ENCODE measurements around the gene RAET1L. TPM values are rescaled to one million over a fixed set of nuclear protein-coding genes. Genes with fewer than 3 reads are reported as not detected.
"Not testable (repeated sequence)": the region's sequence is repeated elsewhere in the genome, so short reads cannot be mapped to it uniquely, and the experiment has no call there.

The RAET1L gene
- total RNA-seq = not detected

- peaks cover 13 to 16% (median 15%) of the 10 kb centered on the region in 4 donors for H3K4me1 ChIP-seq
- no peak within 1 kb of the TSS for H3K27ac ChIP-seq (replicated peaks in 1 of 4)
- H3K9me3 ChIP-seq = no peaks in the 10 kb centered on the region
- WGBS = 1% methylated on average over 24 of the region's 36 CpGs
- intact Hi-C loops (cut with DNase I) = no loop called here
- peak in 1 of 2 donors; percentile 13 for TF ChIP-seq POLR2AphosphoS5 (IDR thresholded peaks at IDR 0.05)
- no peak for TF ChIP-seq EP300 (IDR thresholded peaks at IDR 0.05)
- no peak for TF ChIP-seq POLR2A (IDR thresholded peaks at IDR 0.05; ENCODE audit: low read depth)
- TF ChIP-seq CTCF (IDR thresholded peaks at IDR 0.05) = no peak
- H3K36me3 ChIP-seq = no peaks in the 10 kb centered on the region
- DNase-seq (ENCODE audit: extremely low spot score) = no peak
- H3K4me3 ChIP-seq = peak within 1 kb of the TSS; percentile 37 to 55 (median 40)
- peaks cover 0 to 54% (median 13%) of the 10 kb centered on the region in 4 donors for H3K27me3 ChIP-seq
These were observed at the start of gene RAET1L for GRCh38 chr6:150025201-150025917. Gene RAET1L, minus strand, starts transcription at chr6:150025532. Its CDS starts 61 bp downstream, at chr6:150025471.

- WGBS = 80% methylated on average over 2 of the region's 2 CpGs
- Histone ChIP-seq H3K27ac (replicated peaks in 1 of 4) (no peak overlapping the region), H3K4me3 (no peak overlapping the region), H3K27me3 (peaks cover 0 to 6% (median 0%) of the 10 kb centered on the region in 4 donors), H3K9me3 (no peaks in the 10 kb centered on the region), H3K4me1 (no peaks in the 10 kb centered on the region), H3K36me3 (no peaks in the 10 kb centered on the region)
- intact Hi-C loops (cut with DNase I) = loop anchor here (10.0 kb wide), 1 partner anchor 740 kb away; no protein-coding TSS in a partner anchor
- DNase-seq (ENCODE audit: extremely low spot score) = no peak
- TF ChIP-seq POLR2A (IDR thresholded peaks at IDR 0.05; ENCODE audit: low read depth) (no peak), POLR2AphosphoS5 (IDR thresholded peaks at IDR 0.05) (no peak), EP300 (IDR thresholded peaks at IDR 0.05) (no peak), CTCF (IDR thresholded peaks at IDR 0.05) (no peak)
These were observed 49.7 kb upstream of the RAET1L start for GRCh38 chr6:150075034-150075421.

- WGBS = 83% methylated on average over 4 of the region's 4 CpGs
- H3K9me3 ChIP-seq; H3K36me3 ChIP-seq; H3K4me3 ChIP-seq; H3K4me1 ChIP-seq; H3K27me3 ChIP-seq; H3K27ac ChIP-seq (replicated peaks in 1 of 4); DNase-seq (ENCODE audit: extremely low spot score): not testable (repeated sequence)
- intact Hi-C loops (cut with DNase I) = loop anchor here (10.0 kb wide), 1 partner anchor 740 kb away; no protein-coding TSS in a partner anchor
These were observed 49.2 kb upstream of the RAET1L start for GRCh38 chr6:150074396-150075033.

- TF ChIP-seq POLR2A (IDR thresholded peaks at IDR 0.05; ENCODE audit: low read depth) (no peak), CTCF (IDR thresholded peaks at IDR 0.05) (no peak), POLR2AphosphoS5 (IDR thresholded peaks at IDR 0.05) (no peak), EP300 (IDR thresholded peaks at IDR 0.05) (no peak)
- no peaks in the 10 kb centered on the region for H3K36me3 ChIP-seq
- H3K4me3 ChIP-seq = no peak overlapping the region
- no peak overlapping the region for H3K27ac ChIP-seq (replicated peaks in 1 of 4)
- no peaks in the 10 kb centered on the region for H3K9me3 ChIP-seq
- intact Hi-C loops (cut with DNase I) = loop anchor here (10.0 kb wide), 1 partner anchor 743 kb away; no protein-coding TSS in a partner anchor
- no peak for DNase-seq (ENCODE audit: extremely low spot score)
- WGBS = 80% methylated on average over 8 of the region's 8 CpGs
- no peaks in the 10 kb centered on the region for H3K27me3 ChIP-seq
- H3K4me1 ChIP-seq = peaks cover 7 to 18% (median 16%) of the 10 kb centered on the region in 4 donors
These were observed 46.9 kb upstream of the RAET1L start for GRCh38 chr6:150072201-150072600.

- 100% methylated on average over 1 of the region's 3 CpGs for WGBS
- Histone ChIP-seq H3K4me1 (peaks cover 7 to 18% (median 16%) of the 10 kb centered on the region in 4 donors), H3K27ac (replicated peaks in 1 of 4) (no peak overlapping the region), H3K27me3 (peaks cover 0 to 4% (median 0%) of the 10 kb centered on the region in 4 donors), H3K9me3 (no peaks in the 10 kb centered on the region), H3K4me3 (no peak overlapping the region), H3K36me3 (no peaks in the 10 kb centered on the region)
- intact Hi-C loops (cut with DNase I) = loop anchor here (10.0 kb wide), 1 partner anchor 744 kb away; no protein-coding TSS in a partner anchor
- no peak for TF ChIP-seq POLR2A (IDR thresholded peaks at IDR 0.05; ENCODE audit: low read depth)
- no peak for TF ChIP-seq POLR2AphosphoS5 (IDR thresholded peaks at IDR 0.05)
- TF ChIP-seq EP300 (IDR thresholded peaks at IDR 0.05) = no peak
- DNase-seq (ENCODE audit: extremely low spot score) = no peak
These were observed 45.0 kb upstream of the RAET1L start for GRCh38 chr6:150070236-150070818.
